HG03457 (cell line): ENCODE measurements around the gene GRAMD1B.

Experiments
- ATAC-seq: cut with Tn5 transposase; IDR thresholded peaks from one replicate; pipeline ENCODE4 v1.9.1; 2021; ENCODE audit warnings: moderate number of reproducible peaks; ENCODE audit not compliant: unreplicated experiment

GRAMD1B gene

DNA sequence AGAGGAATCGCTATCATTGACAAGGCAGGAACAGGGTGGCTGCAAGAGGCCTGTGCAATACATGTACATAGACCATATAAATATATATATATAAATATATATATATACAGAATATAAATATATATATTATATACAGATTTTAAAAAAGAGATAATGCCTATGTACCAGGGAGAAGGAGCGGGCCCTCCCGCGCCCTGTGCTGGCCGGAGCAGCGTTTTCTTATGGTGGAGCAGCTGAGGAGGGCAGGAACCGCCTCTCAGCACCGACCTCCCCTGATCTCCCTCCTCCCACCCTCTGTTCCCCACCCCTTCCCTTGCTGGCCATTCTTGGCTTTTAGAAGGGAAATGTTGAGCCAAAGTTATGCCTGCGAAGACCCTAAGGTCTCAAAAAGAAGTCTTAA lies 192.5 kb downstream of the GRAMD1B start:
- ATAC-seq, result no peak

GRCh38 chr11:123624974-123625373 lies 194.9 kb downstream of the GRAMD1B start:
- ATAC-seq, result no peak

- ATAC-seq, result no peak
Measured at GRCh38 chr11:123628936-123629683, 199.0 kb downstream of the GRAMD1B start.

GRCh38 chr11:123630126-123630608 lies 200.1 kb downstream of the GRAMD1B start:
- ATAC-seq, result no peak

DNA sequence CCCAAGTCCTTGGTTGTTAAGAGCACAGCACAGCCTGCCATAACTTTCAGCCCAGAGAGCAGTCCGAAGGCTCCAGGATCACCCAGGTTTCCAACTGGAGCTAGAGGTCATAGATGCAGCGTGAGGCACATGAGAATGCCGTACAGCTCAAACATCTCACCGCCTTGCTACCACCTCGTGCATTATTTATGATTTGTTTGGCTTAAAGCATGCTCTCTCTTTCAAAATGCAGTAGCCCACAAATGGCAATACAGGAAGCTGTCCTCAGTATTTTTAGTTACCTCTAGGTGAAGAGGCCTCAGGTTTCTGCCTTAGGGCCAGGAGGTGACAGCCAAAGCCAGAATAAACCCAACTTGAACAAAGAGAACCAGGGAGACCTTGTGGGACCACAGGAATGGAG lies 210.0 kb downstream of the GRAMD1B start:
- no peak for ATAC-seq

DNA sequence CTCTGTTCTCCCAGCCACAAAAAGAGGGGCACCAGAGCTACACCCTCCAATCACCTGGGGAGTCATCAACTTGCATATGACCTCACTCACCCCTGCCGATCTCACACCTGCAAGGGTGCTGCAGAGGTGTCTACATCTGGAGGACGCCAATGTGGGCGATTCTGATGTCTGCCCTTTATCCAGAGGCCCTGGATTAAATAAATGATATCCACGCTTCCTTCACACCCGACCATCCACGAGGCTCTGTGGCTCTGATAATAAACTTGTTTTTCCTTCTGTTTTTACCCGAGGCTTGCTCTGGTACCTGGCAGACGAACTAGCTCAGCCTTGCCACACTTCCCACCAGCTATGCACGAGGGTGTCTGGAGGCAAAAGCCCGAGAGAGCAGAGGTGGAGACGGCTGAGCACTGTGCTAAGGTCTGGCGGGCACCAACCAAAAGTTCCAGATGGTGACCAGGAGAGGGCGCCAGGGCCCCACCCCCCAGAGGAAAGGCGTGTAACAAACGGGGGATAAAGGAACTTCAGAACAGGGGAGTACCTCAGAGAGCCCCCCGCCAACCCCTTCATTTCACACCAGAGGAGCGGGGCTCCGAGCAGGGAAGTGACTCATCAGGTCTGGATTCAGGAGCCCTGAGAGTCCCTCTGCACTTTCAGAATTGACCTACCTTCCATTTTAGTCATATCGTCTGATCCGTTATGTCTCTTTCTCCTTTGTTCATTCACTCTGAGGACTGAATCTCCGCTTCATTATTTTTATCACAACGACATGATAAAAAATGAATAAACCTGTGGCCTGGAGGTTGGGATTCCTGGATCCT lies 210.8 kb downstream of the GRAMD1B start:
- ATAC-seq, result no peak

GRCh38 chr11:123641495-123641840 lies 211.4 kb downstream of the GRAMD1B start:
- no peak for ATAC-seq

DNA sequence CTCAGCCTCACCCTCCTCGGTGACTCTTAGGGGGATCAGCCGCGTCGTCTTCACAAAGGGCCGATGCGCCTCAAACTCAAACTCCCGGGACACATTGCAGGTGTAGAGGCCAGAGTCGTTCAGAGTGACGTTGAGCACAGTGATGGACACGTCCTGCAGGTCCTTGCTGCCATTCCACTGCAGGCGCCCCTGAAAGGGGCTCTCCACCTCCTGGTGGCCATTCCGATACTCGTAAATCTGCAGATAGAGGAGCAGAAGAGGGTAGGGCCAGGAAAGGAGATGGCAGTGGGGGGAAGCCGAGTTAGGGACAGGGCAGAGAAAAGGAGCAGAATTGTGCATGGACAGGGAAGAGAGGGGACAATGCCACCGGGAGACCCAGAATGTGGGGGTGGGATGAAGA lies 212.4 kb downstream of the GRAMD1B start:
- ATAC-seq, result no peak

- no peak for ATAC-seq
Measured at GRCh38 chr11:123645286-123645975, 215.4 kb downstream of the GRAMD1B start.

DNA sequence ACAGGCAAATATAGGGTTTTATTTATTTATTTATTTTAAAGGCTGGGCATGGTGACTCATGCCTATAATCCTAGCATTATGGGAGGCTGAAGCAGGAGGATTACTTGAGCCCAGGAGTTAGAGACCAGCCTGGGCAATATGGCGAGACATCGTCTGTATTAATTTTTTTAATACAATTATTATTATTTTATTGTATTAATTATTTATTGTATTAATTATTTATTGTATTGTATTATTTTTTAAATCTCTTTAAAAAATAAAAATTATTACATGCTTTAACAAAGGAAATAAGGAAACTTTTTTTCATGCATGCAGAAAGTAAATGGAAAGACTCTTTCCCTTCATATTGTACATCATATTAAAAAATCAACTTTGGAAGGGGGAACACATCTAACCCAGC lies 220.8 kb downstream of the GRAMD1B start:
- ATAC-seq, result no peak

- no peak for ATAC-seq
Measured at GRCh38 chr11:123652599-123652998, 222.5 kb downstream of the GRAMD1B start.

DNA sequence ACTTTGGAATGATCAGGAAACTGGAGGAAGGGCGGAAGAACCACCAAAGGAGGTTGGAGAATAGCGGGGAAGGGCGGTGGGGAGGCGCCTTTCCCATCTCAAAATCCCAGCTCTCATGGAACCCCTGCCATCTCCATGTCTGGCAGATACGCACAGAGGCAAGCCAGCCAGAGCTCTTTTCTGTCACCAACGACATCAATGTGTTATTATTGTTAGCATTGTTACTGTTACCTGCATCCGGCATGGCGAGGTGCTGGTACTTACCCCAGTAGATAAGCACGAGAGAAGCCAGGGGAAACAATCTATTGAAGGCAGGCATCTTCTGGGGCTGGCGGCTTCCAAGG lies 223.4 kb downstream of the GRAMD1B start:
- ATAC-seq, result no peak

DNA sequence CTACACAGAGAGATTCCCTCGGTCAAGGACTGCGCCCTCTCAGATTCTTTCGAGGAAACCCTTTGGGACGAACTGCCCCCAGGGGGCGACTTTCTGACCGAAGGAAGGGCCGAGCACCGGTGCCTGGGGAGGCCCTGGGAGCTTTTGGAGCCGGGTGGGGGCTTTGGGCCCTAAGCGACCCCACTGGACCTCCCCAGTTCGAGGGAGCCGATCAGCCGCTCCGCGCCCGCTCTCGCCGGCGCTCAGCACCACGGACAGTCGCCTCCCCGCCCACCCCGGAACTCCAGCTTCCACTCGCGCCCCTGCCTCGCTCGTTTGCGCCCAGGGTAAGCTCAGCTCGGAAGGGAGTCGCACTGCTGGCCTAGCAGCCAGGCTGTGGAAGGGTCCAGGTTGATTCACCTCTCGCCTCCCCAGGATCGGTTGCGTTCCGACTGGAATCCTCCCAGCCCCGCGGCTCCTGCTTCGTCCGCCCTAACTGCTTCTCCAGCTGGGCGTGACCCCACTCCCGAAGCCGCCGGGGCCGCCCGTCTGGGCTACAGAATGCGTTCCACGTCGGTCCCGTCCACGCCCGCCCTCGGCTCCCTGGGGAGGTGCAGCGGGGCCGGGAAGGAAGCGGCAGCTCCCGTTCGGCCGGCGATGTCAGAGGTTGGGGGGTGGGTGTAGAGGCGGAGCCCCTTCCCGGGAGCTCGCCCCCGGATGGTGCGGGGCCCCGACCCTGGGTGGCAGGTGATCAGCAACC lies 223.9 kb downstream of the GRAMD1B start:
- ATAC-seq, result no peak

GRCh38 chr11:123654566-123655081 lies 224.6 kb downstream of the GRAMD1B start, which contains the start of gene SCN3B:
Gene SCN3B, minus strand, starts transcription at chr11:123654624. Its CDS starts 823 bp downstream, at chr11:123653801.
- ATAC-seq, result no peak

- ATAC-seq, result no peak
Measured at GRCh38 chr11:123659311-123659710, 229.2 kb downstream of the GRAMD1B start.

GRCh38 chr11:123659965-123660364 lies 229.9 kb downstream of the GRAMD1B start:
- peak; percentile 89 for ATAC-seq

- no peak for ATAC-seq
Measured at GRCh38 chr11:123665306-123665705, 235.2 kb downstream of the GRAMD1B start.

DNA sequence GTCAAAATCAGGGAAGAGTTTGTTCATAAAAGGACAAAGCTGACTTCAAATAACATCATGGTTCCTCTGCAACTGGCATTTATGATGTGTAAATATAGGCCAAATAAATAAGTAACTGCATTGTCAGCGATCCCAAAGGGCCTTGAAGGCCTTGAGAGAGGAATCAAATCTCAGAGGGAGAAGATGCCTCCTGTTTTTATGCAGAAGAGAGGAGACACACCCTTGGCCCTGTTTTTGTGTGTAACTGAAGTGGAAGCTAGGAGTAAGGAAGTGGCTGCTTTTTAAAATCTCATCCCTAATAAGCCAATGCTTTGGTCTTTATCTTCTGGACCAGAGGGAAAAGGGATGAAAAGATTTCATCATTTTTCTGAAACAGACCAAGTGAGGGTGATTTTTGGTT lies 240.0 kb downstream of the GRAMD1B start:
- no peak for ATAC-seq

DNA sequence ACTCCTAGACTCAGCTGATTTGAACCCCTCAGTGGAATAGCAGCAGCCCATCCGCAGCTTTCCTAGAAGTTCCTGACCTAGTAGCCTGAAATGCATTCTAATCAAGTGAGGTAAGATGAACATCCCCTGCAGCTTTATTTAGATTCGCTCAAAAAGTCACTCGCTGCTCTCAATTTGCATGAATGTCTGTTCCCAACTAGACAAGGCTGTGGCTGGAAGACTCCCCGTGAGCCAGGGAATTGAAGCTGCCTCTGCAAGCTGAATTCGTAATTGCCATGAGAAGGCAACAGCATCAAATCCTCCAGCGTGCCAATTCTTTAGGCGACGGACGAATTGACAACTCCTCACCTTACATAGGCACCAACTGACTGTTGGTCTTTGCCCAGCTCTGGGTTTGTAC lies 241.5 kb downstream of the GRAMD1B start:
- no peak for ATAC-seq

- no peak for ATAC-seq
Measured at GRCh38 chr11:123672568-123672967, 242.5 kb downstream of the GRAMD1B start.

GRCh38 chr11:123674297-123674696 lies 244.2 kb downstream of the GRAMD1B start:
- no peak for ATAC-seq
